CD4-positive, alpha-beta T cell treated with Interleukin-15 for 1 hour (primary cell): Measurements from ENCODE around the gene RNF5.
"Not testable (repeated sequence)": the region's sequence is repeated elsewhere in the genome, so short reads cannot be mapped to it uniquely, and the experiment has no call there.

Experiments used
- DNase-seq: peaks from one replicate; pipeline ENCODE4 v3.0.0-alpha.2; 2020

RNF5 gene

DNA sequence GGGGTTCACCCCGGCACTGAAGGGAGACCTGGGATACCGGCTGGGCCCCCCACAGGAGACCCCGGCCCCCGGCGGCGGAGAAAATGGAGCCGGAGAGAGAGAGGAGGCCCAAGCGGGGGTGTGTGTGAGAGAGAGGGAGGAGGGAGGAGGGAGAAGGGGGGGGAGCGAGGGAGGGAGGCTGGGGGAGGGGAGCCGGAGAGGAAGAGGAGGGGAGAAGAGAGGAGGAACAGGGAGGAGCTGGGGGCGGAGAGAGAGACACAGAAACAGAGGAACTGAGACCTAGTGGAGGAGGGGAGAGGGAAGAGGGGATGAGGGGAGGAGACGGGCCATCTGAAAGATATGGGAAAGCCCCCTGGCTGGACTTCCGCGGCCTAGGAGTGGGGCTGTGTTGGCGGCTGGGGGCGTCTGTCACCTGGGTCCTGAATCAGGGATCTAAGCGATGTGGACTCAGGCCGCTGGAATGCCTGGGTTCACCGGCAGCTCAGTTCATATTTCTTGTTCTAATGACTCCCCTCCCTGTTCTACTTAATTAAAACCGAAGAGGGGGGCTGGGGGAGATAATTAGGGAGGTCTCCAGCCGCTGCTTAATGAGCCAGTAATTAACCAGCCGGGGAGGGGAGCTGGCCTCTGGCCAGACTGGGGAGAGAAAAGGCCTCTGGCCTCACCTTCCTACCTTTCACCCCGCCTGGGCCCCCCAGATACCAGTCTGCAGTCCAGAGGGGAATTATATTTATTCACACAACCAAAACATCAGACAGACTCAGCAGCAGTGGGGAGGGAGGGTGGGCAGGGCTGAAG lies 12.0 kb downstream of the RNF5 start, which contains the start of gene PBX2:
Gene PBX2 (minus strand): TSS at position 149 of the 798 bp plus-strand sequence. CDS start 287 bp downstream, outside the sequence.
- DNase-seq, result peak; percentile 94

DNA sequence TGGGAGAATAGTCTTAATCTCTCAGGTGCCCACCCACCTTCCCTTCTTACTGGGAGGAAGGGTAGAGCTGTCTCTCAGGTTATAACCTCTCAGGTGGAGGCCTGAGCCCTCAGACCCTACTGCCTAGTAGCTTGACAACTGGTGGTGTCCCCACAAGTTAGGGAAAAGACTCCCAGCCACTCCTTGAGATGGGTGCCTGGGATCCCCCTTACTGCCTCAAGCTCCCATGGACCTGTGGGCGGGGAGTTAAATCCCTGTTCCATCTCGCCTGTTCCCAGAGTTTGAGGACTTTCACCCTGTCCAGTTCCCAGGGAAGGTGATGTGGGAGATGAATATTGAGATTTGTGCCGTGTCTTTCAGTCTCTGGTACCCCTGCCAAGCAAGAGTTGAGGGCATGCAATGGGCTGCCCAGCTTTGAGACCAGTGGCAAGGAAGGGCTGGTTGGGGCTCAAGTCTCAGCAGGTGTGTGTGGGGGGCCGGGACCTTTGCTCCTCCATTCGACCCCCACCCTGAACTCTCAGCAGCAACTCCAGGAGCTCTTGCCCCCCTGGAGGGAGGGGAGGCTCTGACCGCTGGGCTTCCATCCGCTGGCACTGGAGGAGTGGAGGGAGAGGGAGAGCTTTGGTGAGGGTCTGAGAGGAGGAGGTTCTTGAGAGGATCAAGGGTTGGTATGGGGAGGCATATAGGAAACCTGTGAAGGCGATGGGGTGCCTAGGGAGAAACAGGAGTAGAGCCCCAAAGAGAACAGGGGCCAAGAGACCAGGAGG lies 12.9 kb downstream of the RNF5 start:
- no peak for DNase-seq

GRCh38 chr6:32191696-32192607 lies 13.7 kb downstream of the RNF5 start:
- peak; percentile 53 for DNase-seq

DNA sequence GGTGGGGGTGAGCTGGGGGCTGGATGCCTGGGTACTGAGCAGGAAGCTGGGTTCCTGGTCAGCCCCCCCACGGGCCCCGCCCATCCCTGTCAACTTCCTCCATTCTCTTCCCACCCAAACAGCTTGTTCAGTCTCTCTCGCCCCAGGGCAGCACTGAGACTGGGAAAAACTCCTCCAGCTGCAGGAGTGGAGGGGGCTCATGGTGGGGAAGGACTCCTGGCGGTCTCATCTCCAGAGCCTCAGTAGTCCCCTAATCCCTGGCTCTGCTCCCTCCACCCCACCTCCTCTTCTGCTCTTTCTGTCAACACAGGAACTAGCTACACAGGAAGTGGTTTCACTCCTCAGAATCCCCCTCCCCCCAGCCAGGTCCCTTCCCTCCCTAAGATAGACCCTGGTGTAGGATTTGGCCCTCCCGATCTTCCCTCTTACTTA lies 14.4 kb downstream of the RNF5 start, which contains the start of gene GPSM3:
Gene GPSM3 (minus strand): TSS at position 36 of the 432 bp plus-strand sequence. CDS start 130 bp downstream, outside the sequence.
- DNase-seq, result peak; percentile 59

GRCh38 chr6:32193096-32193495 lies 14.9 kb downstream of the RNF5 start:
- not testable (repeated sequence) for DNase-seq

DNA sequence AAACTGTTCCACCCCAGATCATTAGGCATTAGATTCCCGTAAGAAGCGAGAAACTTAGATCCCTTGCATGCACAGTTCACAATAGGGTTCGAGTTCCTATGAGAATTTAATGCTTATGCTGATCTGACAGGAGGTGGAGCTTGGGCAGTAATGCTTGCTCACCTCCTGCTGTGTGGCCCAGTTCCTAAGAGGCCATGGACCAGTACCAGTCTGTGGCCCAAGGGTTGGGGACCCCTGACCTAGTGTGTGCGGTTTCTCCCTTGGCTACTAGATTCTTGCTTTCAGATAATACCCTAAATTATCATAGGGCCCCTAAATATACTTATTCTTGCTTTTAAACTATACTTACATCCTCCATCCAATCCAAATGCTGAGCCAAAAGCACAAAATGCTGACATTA lies 16.2 kb downstream of the RNF5 start:
- DNase-seq, result no peak

GRCh38 chr6:32194825-32195651 lies 16.8 kb downstream of the RNF5 start:
- DNase-seq, result no peak

- peak; percentile 100 for DNase-seq
Measured at GRCh38 chr6:32195652-32195901, 17.4 kb downstream of the RNF5 start.

DNA sequence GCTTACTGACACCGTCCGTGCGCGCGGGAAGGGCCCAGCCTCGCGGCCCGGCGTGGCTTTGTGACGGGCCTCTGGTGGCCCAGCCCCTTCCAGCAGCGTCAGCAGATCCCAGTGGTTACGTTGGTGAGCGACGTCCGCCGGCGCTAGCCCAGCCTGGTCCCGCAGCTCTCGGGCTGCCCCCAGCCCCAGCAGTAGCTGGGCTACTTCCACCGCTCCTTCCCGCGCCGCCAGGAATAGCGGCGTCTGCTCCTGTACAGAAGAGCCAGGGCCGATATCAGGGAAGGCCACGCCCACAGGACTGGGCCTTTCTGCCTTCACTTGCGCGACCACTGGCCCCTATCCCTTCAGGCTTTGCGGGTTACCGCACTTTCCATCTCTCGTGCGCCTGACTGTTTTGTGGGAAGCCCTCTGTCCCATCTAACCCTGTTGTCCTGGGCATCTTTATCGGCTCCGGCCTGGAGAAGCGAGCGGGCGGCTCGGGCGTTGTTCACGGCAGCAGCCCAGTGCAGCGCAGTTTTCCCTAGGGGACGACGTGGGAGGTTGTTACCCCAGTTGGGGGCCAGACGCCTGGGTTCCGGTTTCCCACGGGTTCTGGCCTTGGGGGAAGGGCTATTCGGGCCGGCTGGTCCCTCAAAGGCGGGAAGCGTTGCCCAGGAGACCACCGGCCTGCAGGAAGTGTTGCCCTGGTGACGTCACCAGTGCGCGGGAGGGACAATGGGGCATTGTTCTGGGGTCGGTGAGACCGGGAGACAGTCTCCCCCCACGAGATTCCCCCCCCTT lies 17.9 kb downstream of the RNF5 start:
- DNase-seq, result peak; percentile 89

DNA sequence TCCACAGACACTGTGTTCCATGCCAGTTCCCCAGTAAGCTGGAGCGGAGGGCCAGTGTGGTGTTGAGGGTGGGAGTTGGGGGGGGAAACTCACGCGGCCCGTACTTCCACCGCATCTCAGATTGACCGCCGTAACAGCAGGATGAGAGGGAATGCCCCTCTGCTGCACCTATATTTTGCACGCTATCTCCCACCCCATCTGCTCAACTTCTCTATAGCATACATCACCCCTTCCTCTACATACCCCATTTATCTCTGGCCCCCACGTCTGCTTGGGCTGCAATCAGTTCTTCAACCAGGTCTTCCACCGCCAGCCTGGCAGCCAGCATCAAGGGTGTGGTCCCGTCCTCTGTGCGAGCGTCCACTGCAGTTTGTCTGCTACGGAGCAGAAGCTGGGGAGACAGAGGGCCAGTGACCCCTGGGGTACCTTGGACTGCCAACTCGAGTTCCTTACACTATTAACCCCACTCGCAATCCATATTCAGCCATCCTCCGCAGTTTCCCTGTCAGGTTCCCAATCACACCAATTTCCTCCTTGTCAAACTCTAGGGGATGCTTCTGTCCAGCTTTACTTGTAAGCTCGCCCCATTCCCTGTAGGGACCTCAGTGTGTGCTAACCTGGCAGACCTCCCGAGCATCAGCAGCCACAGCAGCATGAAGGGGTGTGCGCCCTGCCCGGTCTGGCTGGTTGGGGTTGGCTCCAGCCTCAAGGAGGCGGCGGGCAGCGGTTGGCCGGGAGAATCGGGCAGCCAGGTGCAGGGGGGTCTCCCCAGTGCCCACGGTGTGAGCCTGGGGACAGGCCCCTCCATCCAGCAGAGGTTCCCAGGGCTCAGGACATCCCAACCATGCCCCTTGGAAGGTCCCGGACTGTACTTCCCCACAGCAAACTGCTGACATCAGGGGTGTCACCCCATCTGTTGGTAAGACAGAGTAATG lies 18.7 kb downstream of the RNF5 start:
- DNase-seq, result peak; percentile 62

DNA sequence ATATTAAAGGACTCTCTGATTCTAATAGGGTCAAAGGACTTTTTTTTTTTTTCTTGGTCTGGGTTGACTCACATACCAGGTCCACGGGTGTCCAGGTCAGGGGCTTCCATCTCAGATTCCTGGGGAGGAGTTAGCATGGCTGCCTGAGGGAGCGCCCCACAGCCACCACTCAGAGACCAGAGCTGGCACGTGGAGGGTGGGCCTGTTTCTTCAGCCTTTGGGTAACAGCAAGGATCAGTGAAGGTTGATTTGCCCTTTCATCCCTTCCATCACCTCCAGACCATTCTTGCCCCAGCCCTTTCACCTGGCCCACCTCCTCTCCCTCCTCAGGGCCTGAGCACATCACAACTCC lies 20.1 kb downstream of the RNF5 start:
- no peak for DNase-seq

DNA sequence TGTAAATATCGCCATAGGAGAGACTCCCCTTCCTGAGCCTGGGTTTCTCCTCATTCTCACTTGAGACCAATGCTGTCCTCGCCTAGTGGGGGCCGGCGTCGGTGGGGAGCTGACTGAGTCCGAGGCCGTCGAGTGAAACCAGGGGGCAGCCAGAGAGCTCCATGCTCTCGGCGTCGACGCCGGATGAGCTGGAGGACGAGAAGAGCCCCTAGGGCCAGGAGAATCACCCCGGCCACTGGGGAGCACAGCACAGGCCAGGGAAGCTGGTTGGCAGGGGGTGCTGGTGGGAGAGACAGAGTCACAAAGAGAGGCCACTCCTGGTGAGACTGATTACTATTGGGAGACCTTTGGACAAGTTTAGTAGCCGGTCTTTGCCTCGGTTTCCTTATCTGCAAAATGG lies 20.7 kb downstream of the RNF5 start:
- DNase-seq, result no peak

GRCh38 chr6:32200711-32201475 lies 22.7 kb downstream of the RNF5 start:
- no peak for DNase-seq

- no peak for DNase-seq
Measured at GRCh38 chr6:32202186-32202585, 24.0 kb downstream of the RNF5 start.

GRCh38 chr6:32203426-32204267 lies 25.4 kb downstream of the RNF5 start:
- DNase-seq, result no peak

DNA sequence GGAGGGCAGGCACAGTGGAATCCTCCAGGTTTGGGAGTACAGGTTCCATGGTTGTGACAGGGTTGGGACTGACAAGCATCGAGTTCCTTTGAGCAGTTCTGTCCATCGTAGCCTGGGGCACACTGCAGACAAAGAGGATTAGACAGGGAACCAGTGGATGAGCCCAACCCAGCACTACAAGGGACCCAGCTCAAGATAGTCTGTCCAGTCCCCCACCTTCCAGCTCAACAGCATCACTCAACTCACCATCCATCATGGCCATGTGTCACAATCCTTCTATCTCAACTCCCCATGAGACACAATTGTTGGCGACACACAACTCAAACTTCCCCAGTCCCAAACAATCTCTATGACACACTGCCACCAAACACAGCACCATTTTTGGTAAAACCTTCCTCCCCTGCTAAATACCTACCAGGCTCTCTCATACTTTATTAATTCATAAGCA lies 26.1 kb downstream of the RNF5 start:
- no peak for DNase-seq

DNA sequence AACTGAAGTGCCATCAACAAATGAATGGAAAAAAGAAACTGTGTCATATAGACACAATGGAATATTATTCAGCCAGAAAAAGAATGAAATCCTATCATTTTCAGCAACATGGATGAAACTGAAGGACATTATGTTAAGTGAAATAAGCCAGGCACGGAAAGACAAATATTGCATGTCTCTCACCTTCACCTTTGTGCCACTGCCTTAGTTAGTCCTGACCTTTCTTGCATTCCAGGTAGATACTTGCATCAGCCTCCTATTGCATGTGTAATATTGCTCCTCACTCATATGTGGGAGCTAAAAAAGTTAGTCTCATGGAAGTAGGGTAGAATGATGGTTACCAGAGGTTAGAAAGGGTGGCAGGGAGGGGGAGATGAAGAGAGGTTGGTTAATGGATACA lies 30.8 kb downstream of the RNF5 start:
- DNase-seq, result no peak

GRCh38 chr6:32210191-32210601 lies 32.0 kb downstream of the RNF5 start:
- DNase-seq, result no peak
